Stromal cell of bone marrow (primary cell): Measurements from ENCODE around the gene NRXN2.
"Not testable (repeated sequence)": the region's sequence is repeated elsewhere in the genome, so short reads cannot be mapped to it uniquely, and the experiment has no call there.

ENCODE experiments used
- DNase-seq: peaks from one replicate; pipeline ENCODE4 v3.0.0-alpha.2; 2012; ENCODE audit warnings: low read depth

Gene NRXN2

DNA sequence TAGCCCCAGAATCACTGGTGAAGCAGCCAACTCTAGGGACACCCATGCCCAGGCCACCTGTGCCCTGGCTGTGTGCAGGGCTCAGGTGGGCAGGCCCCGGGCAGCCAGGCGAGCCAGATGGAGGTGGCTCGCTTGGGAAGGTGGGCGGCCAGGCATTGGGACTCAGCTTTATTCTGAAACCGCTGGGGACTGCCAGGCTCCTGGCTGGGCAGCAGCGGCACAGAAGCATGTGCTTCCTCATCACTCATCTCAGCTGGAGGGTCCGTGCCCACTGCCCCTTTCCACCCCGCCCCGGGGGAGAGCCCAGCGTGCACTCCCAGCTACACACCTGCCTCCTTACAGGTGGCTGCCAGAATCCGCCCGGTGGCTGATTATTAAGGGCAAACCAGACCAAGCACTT lies 159.0 kb downstream of the NRXN2 start:
- DNase-seq, result no peak

DNA sequence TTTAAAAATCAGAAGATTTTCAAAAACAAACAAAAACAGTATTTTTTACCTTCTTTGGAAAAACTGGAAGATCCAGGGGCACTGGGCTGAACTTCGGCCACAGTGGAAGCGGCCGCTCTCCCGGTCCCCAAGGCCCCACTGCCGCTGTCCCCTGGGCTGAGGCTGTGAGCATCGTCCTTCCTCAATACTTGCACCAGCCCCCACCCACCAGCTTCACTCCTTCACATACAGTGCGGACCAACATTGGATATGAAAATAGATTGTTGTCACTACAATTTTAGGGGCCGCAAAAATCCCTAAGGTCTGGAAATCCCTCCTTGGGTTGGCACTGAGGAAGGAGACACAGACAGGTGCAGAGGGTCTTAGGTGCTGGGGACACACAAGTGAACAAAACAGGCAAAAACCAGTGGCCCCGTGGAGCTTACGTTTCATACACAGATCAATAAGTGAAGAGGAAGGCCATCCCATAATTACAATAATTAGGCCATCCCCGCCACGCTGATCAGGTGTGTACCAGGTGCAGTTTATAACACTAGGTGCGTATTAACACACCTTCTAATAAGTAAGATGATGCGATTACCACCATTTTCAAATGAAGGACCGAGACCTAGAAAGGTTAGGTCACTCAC lies 160.2 kb downstream of the NRXN2 start:
- no peak for DNase-seq

DNA sequence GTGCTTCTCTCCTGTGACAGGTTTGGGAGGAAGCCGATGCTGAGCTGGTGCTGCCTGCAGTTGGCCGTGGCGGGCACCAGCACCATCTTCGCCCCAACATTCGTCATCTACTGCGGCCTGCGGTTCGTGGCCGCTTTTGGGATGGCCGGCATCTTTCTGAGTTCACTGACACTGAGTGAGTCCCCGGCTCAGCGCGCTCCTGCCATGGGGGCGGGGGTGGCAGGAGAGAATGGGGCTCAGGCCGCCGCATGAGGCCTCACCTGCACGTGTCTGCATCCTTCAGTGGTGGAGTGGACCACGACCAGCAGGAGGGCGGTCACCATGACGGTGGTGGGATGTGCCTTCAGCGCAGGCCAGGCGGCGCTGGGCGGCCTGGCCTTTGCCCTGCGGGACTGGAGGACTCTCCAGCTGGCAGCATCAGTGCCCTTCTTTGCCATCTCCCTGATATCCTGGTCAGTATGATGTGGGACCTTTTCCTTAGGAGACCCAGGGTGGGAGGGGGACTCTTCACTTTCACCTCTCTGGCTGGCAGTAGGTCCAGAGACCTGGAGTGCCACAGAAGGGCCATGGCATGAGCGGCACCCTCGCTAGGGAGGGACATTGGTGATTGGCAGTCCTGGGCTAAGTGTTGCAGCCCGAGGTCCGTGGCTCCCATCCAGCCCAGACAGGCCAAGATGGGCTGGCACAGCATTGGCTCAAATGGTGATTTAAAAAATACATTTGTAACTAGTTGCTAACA lies 160.8 kb downstream of the NRXN2 start:
- DNase-seq, result no peak

DNA sequence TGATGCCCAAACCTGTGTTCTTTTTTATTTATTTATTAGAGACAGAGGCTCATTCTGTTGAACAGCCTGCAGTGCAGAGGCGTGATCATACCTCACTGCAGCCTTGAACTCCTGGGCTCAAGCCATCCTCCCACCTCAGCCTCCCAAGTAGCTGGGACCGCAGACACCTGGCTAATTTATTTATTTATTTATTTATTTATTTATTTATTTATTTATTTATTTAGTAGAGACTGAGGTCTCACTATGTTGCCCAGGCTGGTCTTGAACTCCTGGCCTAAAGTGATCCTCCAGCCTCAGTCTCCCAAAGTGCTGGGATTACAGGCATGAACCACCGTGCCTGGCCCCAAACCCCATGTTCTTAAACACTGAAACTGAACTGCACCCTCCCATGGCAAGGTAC lies 161.6 kb downstream of the NRXN2 start:
- not testable (repeated sequence) for DNase-seq

DNA sequence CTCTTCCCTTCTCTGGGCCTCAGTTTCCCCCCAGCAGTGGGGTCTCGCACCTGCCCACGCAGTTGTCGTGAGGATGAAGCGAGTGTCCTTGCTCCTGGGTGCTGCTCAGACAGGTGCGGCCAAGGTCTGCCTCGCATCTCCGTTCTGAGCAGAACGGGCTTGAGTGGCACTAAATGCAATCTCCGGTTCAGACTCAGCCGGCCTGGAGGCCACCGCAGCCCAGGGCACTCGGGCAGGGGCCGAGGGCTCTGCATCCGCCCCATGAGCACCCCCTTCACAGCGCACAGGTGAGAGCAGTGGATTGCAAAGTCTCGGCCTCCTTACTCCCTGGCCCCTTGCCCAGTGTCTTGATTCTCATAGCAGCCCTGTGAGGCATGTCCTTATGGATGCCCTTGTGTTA lies 162.1 kb downstream of the NRXN2 start:
- DNase-seq, result no peak

DNA sequence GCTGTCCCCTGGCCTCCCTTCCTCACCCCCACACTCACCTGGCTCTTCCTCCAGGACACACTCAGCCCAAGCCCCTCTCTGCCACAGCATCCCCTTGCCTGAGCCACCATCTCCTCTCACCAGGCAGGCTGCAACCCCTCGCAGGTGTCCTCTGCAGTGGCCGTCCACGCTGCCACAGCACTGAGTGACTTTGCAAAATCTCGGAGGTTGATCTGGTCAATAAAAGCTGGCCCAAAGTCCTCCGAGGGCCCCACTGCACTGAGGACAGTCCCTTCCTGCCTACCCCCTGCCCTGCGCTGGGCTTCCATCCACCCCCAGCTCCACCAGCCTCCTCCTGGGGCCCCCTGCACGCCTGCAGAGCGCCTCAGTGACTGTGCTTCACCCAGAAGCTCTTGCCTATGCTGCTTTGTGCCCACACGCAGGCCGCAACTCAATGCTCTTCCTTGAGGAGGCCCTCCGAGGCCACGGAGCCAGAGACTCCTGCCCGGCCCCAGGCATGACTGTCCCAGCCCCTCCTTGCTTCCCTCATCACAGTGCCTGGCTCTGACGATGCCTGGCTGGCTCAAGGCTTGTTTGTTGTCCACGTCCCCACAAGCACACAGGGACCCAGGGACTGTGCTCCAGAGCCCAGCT lies 162.7 kb downstream of the NRXN2 start:
- no peak for DNase-seq

DNA sequence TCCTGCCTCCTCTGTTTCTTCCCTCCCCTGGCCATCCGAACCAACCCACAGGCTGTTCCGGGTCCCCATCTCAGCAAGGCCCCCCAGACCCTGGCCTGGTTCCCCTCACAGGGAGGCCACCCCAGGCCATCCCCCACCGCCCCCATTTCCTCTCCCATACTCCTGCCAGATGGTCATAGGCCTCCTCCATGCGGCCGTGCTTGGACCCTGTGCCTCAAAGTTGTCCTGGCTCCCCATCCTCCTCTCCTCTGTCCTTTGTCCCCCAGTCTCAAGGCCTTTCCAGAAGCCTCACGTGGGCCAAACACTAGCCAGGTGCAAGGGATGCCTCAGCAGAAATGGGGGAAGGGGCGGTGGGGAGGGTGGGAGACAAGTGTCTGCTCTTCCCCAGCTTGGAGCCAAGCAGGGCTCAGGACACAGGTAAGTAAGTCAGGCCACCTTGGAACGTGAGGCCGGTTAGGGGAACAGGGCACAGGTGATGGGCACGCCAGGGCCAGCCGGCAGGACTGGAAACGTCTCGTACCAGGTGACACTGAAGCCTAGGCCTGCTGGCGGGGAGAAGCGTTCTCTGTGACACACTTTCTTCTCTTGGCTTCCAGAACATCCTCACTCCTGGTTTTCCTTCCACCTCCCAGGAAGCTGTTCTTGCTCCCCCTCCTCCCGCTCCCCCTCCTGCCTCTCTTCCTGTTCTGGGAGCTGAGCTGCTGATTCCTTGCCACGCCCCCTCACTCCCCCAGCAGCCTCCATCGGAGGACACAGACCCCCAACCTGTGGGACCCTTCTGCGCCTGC lies 163.5 kb downstream of the NRXN2 start:
- no peak for DNase-seq

DNA sequence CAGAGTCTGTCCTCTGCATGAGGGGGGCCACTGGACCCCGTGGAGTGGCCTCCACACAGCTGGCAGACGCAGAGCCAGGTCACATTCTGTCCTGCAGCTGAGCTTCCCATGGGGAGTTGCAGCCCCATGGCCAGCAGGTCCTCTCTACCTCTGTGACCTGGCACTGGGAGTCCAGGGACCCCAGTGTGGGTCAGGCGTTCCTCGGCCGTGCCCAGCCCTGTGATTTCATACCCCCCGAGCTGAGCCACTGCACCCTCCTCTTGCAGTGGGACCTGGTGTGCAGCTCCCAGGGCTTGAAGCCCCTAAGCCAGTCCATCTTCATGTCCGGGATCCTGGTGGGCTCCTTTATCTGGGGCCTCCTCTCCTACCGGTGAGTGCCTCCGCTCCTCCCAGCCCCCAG lies 164.1 kb downstream of the NRXN2 start:
- DNase-seq, result no peak

DNA sequence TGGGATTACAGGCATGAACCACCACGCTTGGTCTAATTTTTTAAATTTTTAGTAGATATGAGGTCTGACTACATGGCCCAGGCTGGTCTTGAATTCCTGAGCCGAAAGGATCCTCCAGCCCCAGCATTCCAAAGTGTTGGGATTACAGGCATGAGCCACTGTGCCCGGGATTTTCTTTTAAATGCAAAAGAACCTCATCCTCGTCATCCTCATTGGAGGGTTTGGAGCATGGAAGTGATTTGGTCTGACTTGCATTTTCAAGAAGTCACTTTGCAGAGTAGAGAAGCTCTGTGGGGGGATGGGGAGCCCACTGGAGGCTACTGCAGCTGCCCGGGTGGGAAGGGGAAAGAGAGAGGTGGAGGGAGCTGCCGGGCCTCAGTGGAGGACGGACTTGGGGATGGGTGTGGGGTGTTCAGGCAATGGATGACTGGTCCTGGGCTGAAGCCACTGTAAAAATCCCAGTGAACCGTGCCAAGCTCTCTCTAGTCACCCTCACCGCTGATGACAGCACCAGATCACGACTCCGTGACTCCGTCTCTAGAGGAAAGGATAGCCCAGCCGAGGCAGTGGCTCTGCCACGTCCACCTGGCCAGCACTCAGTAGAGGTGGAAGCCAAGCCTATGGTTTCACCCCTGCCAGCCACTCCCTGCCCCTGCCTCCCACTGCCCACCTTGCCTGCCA lies 164.8 kb downstream of the NRXN2 start:
- no peak for DNase-seq

DNA sequence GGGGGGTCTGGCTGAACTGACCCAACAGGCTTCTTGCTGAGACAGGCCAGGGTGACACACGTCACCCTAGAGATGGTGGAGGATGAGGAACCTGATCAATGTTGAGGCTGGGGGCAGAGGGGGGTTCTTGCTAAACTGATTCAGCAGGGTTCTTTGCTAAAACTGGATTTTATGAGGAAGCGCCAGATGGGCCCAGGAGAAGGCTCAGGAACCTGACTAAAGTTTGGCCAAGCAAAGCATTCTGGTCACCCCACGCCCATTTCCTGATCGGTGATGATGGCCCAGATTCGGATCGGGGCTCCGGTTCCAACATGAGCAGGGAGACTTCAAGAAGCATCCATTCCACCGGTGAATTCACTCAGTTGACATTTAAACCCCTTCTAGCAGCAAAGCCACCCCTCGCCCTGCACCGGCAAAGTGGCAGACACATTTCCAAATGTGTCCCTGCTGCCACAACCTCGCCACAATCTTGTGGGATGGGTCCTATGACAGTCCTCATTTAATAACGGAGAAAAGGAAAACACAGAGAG lies 166.2 kb downstream of the NRXN2 start:
- no peak for DNase-seq
